ENCODE measurements around the gene ACOT7.

Gene ACOT7

DNA sequence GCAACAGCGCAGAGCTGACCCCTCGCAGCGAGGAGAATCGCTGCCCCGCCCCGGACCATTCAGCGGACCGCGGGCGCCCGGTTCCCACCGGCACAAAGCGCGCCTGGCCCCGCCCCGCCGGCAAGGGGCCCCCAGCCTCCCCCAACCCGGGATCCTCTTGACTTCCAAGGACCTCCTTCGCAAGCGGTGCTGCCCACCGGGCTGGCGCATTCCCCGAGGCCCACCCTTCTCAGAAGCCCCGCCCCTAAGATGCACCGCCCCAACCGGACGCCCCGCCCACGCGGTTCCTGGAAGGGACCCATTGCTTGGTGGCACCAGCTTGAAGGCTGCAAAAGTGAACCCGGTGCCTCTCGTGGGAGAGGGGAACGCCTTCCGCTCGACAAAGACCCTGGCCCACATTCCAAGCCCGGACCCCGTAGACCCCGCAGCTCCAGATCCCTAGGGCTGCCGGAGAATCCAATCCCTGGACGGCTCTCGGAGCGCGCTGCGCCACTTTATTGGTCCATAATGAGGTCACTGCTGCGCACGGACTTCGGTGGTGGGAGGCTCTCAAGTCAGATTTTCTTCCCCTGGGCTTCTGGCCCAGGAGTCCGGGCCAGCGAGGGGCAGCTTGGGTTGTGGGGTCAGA lies 147.6 kb downstream of the ACOT7 start:
- peak; percentile 40 for DNase-seq

DNA sequence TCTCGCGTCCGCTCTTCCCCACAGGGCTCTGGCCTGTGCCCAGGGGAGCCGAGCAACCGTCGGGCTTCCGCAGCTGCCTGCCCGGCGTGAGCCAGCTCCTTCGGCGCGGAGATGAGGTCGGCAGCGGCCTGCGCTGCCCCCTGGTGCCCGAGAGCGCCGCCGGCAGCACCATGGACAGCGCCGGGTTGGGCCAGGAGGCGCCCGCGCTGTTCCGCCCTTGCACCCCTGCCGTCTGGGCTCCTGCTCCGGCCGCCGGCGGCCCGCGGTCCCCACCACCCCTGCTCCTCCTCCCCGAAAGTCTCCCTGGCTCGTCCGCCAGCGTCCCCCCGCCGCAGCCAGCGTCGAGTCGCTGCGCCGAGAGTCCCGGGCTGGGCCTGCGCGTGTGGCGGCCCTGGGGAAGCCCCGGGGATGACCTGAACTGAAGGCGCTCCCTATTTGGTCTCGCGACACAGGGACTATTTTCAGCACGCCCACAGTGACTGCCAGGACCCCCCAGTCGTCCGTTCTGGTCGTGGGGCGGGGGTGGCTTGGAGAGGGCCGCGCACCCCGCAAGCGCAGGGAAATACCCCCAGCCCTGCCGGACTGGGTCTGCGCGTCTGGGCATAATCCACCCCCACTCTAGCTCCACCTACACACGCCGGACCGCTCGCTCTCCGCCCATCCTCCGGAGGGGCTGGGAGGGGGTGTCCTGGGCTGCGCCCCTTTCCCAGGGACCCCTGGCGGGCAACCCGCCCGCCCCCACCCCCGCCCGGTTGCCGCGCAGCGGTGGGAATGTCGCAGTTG lies 148.3 kb downstream of the ACOT7 start:
- peak; percentile 80 for DNase-seq

DNA sequence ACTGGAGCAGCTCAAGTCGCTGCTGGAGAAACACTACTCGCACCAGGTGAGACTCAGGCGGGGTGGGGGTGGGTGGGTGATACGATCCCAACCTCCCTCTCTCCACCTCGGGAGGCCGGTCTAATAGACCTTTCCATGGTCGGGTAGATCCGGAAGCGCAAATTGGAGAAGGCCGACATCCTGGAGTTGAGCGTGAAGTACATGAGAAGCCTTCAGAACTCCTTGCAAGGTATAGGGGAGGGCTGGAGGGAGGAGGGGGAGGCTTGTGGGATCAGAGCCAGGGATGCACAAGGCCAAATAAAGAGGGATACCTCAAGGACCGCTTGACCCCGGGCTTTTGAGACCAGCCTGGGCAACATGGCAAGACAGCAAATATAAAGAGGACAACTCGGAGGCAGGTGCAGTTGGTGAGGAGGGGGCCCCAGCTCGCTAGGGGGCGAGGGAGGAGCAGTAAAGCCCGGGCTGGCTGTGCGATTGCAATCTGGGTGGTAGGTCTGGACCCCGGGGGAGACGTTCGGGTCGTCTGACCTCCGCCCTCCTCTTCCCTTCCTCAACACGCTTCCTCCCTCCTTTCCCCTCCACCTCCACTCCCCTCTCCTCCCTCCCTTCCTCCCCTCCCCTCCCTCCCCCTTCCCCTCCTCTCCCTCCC lies 149.0 kb downstream of the ACOT7 start:
- DNase-seq: no peak

DNA sequence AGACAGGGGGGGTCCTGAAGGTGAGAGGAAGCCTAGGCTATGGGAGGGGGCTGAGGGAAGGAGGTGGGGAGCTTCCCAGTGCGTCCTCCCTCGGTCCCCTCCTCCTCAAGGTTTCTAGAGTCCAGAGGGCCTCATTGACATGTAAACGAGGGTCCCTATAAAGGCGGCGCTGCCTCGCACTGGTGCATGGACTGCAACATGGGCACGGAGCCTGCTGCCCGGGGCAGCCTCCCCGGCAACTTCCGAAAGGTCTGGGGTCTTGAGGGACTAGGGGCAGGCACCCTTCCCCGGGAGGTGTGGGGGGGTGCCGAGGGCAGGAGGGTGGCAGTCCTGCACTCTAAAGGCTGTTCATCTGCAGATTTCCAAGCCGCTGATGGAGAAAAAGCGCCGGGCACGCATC lies 149.6 kb downstream of the ACOT7 start, which contains the start of gene HES3:
Gene HES3, plus strand, starts transcription at position 187 of the 400 bp plus-strand sequence. Its CDS starts 187 bp downstream, at position 374.
- no peak for DNase-seq

DNA sequence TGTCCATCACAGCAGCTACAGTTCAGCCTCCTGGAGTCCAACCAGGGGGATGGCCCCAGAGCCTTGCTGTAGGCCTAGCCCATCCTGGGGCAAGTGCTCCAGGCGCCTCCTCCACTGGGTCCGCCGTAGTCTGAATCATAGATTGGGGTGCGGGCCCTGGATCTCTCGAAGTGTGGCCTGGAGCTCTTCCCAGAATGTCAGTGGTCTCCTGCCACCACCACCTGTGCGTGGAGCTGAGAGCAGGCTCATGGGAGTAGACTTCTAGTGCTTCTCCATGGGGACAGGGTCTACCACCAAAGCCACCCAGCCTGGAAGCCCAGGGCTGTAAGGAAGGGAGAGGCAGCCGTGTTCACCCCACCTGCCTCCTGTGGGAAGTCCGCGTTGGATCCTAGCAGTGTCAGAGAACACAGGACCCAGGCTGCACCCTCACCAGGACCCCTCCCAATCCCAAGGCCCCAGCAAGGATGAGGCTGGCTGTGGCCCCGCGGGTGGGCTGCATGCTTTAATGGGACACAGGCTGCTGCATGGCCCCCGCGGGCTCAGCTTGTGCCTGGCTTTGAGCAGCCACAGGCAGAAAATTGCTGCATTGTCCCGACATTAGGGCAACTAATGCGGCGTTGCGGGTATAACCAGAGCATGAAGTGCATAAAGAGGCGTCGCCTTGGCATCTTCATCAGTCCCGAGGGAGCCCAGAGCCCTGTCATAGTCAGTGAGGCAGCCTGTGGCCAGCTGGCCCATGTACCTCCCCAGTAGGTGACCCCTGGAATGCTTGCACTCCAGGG lies 150.3 kb downstream of the ACOT7 start:
- DNase-seq: no peak

DNA sequence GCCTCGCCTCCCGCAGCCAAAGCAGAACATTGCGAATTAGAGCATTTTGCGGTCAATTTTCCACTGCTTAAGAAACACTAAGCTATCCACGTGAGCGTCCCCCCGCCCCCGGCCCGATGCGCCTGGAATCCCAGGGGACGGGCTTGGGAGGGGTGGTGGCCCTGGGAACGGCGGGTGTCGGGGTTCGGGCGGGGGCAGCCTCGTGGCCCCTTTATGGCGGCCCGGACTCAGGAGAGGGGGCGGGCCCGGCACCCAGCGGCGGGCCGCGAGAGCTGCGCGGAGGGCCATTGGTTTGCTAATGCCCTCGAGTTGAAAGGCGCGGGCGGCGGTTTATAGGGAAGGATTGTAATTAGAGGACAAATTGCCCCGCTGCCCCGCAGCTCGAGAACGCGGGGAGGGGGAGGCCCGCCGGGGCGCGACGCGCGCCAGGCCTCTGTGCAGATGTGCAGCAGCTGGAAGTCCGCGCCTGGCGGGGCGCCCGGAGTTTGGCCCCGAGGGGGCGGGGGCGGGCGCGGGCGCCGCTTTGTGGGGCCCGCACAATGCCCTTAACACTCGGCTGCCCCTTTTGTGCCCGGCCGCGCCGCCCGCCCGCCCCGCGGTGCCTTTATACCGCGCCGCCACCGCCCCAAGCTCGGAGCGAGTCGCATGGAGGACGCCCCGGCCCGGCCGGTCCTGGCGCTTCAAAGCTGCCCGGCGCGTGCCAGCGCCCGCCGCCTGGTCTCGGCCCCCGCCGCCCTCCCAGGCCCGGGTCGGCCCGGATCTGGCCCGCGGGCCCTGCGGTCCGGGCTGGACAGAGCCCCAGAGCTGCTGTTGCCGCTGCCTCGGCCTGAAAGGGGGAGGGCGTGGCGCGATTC lies 151.5 kb downstream of the ACOT7 start:
- no peak for DNase-seq

DNA sequence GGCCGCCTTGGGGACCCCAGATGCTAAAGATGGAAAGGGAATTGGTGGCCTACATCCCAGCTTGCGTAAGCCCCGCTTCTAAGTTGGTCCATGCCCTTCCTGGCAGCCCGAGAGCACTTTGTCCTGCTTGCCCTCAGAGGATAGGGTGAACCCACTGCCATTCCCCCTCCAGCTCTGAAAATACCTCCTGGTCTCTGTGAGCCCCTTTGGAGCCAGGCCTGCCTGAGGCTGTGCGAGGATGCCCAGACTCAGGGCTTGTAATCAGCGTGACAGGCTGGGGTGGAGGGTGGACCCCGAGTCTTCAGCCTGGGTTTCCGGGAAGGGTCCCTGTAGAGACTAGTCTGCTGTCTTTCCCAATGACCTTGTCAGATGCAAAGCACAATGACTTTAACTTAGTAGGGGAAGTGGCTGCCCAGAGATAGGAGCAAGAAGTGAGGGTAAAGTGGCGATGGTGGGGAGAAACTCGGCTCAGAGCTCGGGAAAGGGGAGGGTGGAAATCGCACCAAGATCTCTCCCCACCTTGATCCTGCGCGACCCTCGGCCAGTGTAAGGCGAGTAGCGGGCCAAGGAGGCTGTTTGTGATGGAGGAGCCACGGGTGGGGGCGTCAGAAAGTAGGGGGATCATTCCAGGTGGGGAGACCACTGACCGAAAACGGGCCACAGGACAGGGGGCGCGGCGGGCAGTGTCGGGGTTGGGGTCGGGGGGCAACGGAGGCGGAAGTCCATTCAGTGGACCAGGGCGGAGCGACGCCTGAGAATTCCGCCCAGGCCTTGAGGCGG lies 152.3 kb downstream of the ACOT7 start:
- DNase-seq: no peak

DNA sequence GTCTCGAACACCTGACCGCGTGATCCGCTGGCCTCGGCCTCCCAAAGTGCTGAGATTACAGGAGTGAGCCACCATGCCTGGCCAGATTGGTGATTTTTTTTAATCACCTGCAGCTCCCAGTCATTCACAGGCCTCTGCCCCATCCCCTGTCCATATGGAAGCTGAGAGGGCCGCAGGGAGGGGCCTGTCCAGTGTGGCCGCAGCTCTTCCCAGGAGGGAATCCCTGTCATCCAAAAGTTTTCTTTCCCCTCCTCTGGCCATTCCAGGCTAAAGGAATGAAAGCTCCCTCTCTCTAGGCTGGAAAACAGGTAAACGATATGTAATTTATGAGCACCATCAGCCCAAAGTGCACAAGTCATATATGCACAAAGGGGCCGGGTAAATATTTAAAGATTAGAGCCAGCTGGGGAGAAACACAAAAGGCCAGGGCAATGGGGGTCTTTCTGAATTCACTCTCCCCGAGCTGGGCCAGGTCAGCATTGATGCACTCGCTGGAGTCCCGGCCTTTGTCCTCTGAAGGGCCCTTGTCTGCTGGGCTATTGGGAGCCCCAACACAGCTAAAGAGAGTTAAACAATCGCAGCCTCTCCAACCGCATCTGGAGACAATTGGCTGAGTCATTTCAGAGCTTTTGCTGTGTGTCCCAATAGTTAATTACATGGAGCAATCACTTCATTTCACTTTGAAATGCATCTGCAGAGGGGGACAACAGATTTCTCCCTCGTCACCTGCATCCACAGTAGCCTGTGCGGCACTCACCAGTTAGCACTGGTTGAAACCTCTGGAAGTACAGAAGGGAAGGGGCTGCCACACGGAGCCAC lies 153.4 kb downstream of the ACOT7 start:
- peak; percentile 32 for DNase-seq

DNA sequence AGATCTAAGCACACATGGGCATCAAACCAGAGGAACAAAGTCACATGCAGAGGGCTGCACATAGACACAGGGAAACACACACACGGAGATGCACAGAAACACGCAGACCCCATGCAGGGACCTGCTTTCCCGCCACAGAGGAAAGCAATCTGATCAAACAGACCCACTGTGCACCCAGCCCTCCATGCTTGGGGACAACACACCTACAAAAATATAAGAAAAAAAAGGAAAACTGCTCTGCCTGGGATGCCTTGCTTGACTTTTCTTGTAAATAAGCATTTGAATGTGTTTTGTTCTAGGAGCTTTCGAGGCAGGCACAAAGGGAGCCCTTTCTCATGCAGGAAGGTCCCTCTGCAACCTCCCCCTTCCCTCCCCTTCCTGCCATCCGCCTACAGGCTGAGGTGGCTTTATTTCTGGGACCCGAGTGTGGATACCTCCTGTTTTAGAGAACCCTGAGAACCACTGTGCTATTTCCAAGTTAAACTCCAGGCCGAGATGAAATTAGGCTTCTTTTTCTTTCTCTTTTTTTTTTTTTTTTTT lies 154.3 kb downstream of the ACOT7 start:
- DNase-seq: no peak

DNA sequence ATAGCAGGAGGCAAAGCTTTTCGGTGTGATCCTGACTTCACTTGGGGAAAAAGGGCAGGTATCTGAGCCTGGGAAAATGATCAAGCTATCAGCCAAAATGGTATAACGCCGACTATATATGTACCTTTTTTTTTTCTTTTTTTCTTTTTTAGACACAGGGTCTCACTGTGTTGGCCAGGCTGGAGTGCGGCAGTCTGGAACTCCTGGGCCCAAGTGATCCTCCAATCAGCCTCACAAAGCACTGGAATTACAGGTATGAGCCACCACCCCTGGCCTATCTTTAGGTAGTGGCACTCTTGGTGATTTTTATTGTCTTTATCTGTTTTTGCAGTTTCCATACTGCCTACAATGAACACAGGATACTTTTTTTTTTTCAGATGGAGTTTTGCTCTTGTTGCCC lies 156.5 kb downstream of the ACOT7 start:
- no peak for DNase-seq

DNA sequence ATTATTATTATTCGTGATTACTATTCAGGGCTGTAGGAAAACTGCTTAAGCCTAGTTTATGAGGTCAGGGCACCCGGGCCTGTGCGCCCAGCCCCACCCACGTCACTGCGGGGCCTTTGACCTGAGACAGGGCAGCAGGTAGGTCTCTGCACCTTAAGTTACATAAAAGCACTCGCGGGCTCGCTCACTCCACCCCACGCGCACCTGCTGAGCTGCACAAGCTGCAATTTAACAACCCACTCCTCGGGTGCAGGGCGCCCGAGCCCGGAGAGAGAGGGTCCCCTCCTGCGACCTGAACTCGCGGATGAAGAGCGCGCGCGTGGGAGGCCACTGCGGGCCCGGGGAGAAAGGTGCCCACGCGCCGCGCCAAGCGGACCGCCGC lies 158.3 kb downstream of the ACOT7 start:
- no peak for DNase-seq

DNA sequence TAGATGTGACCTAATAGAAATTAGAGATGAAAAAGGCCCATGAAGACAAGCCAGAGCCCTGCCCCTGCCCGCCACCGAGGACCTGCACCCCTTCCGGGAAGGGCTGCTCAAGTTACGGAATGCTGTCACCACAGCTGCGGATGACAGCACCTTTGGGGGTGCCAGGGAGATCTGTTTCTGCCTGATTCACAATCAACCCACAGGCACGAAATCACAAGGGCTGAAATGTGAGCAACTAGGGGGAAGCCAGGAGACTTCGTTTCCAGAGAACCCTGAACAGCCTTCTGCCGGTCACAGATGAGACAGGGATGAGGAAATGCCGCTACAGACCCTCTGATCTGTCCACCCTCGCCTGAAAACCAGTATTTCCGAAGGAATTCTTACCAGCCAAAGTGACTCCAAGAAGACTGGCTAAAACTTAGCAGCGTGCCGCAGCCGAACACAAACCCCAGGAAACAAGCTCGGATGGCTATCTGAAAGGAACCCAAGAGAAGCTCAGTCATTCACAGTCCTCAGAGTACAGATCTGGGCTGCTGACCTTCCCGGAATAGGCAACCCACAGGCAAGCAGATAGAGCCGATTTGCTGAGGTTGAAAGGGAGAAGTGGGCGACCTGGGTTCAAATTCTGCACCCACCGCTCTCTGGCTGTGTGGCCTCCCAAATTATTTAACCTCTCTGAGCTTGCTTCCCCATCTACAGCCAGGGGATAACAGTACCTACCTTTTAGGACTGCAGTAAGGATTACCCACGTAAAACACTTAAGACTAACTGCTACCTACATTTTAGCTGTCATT lies 158.9 kb downstream of the ACOT7 start:
- DNase-seq: no peak

DNA sequence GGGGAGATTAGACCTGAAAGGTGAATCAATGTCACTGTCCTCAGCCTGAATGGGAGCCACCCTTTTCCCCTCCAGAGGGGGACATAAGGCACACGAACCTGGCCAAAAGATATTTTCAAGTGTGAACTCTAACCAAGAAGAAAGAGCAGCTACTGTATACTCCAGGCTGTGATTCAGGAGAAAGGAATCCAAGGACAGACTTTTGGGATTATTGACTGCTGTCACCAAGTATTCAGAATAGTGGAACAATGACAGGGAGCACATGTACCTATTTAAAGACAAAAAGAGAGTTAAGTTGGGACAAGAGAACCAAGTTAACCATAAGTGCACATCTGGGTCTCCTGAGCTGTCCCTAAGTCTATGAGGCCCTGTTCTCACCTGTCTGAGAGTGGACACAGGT lies 160.2 kb downstream of the ACOT7 start:
- DNase-seq: no peak

DNA sequence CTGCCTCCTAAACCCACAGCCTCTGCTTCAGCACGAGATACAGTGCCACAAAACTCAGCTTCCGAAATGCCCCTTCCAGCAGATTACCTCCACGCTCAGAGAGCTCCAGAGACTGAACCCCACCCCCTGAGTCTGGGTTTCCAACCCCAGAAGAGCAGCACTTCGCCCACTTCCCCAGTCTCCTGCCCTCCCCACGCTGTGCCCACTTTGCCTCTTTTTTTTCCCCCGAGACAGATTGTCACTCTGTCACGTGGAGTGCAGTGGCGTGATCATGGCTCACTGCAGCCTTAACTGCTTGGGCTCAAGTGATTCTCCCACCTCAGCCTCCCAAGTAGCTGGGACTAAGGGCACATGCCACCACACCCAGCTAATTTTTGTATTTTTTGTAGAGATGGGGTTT lies 167.9 kb downstream of the ACOT7 start:
- DNase-seq: no peak

DNA sequence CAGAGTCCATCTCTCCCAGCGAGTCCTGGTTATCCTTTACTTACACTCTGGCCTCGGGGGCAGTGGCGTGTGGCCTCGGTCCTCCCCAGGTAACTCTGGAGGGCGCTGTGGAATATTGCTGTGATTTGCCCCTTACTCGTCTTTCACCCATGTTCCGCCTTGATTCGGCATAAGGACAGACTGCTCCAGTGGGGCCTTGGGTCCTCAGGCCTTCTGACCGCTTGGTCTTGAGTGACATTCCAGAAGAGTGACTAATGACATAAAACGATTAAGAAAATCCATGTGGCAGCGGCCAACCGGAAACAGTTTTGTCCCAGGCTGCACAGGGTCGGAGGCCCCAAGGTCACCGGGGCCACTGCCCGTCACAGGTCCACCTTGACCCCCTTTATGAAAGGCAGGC lies 168.8 kb downstream of the ACOT7 start:
- DNase-seq: no peak

DNA sequence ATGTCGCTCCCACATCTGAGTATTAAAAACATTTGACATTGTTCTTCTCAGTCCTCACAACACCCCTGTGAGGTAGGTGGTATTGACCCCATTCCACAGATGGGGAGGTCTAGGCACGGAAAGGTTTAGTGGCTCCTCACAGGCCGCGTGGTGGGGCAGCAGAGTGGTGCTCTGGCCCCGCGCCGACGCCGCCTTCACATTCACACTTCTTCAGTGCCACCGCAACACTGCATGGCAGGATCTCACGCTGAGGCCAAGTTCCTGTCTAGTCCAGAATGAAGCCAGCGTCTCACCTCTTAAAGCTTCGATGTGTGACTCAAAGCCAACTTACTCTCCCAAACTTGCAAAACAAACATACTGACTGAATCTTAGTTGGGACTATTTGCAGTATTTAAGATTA lies 169.9 kb downstream of the ACOT7 start:
- no peak for DNase-seq

DNA sequence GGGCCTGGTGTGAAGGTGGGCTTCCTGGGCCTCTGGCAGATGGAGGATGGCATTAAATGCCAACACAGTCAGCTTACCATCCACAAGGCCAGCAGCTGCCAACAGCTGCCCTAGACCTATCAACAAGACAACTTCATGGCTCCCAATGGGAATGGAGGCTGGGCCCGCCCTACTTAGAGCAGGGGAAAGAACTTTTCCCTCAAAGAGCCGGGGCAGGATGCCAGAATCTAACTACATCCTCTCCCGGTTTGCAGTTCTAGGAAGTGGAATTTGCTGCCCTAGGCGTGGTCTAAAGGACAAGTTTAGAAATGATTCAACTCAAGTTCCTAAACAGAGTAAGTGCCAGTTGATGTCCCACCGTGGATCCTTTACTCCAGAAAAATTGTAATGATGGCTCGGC lies 170.9 kb downstream of the ACOT7 start:
- DNase-seq: no peak

DNA sequence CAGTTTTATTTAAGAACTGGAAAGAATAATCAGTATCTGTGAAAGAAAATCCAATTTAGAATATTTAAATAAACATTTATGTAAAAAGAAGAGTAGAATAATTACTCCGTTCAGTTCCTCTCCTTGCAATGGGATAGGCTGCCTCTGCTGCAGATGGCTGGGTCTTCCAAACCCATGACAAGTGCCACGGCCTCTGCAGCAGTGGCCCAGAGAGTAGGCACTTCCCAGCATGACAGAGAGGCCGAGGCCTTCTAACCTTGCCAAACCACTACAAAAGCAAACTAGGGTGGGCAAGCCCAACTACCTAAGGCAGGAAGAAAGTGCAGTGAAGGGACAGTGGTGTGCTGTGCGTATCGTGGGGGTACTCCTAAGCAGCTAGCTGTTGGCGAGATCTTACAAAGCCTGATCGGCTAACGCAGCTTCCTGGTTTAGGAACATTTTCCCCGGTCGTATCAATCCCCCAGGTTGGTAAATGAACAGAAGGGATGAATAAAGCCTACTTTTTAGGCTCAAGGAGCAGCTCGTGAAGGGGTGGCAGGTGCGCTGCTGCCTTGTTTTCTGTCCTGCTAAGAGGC lies 172.3 kb downstream of the ACOT7 start:
- no peak for DNase-seq

DNA sequence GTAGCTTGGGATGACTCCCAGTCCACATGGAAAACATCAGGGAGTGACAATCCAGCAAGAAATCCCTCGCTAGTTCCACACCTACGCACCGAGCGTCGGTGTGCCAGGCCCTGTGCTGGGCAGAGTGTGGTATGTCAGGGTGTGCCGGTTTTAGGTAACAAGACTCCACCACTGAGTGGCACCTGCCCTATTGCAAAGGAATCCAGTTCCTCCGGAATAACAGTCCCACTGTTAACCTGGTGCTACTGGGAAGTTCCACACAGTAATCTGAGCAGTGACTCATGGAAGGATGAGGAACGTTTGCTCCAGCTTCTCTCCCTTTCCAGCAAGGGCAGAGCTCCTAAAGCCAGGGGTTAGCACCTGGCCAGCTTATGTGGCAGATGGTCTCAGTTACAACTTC lies 173.3 kb downstream of the ACOT7 start:
- DNase-seq: no peak

All from inflammatory macrophage treated with lipopolysaccharide for 4 hours (primary cell).